ENCODE results near the gene RNF207. TPM values are rescaled to one million over a fixed set of nuclear protein-coding genes. Genes with fewer than 3 reads are reported as not detected.

RNF207 gene
- total RNA-seq, 2 experiments from 2014 or later, result 3.8 to 4.0 TPM

DNA sequence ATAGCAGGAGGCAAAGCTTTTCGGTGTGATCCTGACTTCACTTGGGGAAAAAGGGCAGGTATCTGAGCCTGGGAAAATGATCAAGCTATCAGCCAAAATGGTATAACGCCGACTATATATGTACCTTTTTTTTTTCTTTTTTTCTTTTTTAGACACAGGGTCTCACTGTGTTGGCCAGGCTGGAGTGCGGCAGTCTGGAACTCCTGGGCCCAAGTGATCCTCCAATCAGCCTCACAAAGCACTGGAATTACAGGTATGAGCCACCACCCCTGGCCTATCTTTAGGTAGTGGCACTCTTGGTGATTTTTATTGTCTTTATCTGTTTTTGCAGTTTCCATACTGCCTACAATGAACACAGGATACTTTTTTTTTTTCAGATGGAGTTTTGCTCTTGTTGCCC, 31.2 kb downstream of the RNF207 start:
- POLR2A ChIA-PET, result interaction anchor here (0.6 to 0.8 kb wide), 3 partner anchors 38 to 122 kb away, joined by 3 read pairs; no protein-coding TSS in a partner anchor
- no peak overlapping the region for H3K27ac Mint-ChIP-seq

GRCh38 chr1:6239213-6239752, 33.4 kb downstream of the RNF207 start:
- peaks cover 16% of the 10 kb centered on the region for H3K4me1 Mint-ChIP-seq
- DNase-seq (no peak), ATAC-seq (ENCODE audit: low read depth) (no peak)
- no peak overlapping the region for H3K27ac Mint-ChIP-seq
- H3K36me3 Mint-ChIP-seq, result no peaks in the 10 kb centered on the region
- POLR2A ChIA-PET, result no interaction called here
- no peak overlapping the region for H3K4me3 Mint-ChIP-seq
- H3K9me3 Mint-ChIP-seq, result no peaks in the 10 kb centered on the region
- H3K27me3 Mint-ChIP-seq, result peaks cover 54% of the 10 kb centered on the region

More for the DNA sequence above, 31.2 kb downstream of the RNF207 start:
- Mint-ChIP-seq H3K4me3 (peak overlapping the region; percentile 25), H3K27me3 (peaks cover 38% of the 10 kb centered on the region), H3K36me3 (peaks cover 6% of the 10 kb centered on the region), H3K4me1 (peaks cover 23% of the 10 kb centered on the region), H3K9me3 (no peaks in the 10 kb centered on the region)
- no peak for ATAC-seq (ENCODE audit: low read depth)
- no peak for DNase-seq

DNA sequence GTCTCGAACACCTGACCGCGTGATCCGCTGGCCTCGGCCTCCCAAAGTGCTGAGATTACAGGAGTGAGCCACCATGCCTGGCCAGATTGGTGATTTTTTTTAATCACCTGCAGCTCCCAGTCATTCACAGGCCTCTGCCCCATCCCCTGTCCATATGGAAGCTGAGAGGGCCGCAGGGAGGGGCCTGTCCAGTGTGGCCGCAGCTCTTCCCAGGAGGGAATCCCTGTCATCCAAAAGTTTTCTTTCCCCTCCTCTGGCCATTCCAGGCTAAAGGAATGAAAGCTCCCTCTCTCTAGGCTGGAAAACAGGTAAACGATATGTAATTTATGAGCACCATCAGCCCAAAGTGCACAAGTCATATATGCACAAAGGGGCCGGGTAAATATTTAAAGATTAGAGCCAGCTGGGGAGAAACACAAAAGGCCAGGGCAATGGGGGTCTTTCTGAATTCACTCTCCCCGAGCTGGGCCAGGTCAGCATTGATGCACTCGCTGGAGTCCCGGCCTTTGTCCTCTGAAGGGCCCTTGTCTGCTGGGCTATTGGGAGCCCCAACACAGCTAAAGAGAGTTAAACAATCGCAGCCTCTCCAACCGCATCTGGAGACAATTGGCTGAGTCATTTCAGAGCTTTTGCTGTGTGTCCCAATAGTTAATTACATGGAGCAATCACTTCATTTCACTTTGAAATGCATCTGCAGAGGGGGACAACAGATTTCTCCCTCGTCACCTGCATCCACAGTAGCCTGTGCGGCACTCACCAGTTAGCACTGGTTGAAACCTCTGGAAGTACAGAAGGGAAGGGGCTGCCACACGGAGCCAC, 34.2 kb downstream of the RNF207 start:
- Mint-ChIP-seq H3K9me3 (no peaks in the 10 kb centered on the region), H3K27me3 (peaks cover 60% of the 10 kb centered on the region), H3K27ac (no peak overlapping the region), H3K36me3 (no peaks in the 10 kb centered on the region), H3K4me3 (no peak overlapping the region), H3K4me1 (peaks cover 15% of the 10 kb centered on the region)
- POLR2A ChIA-PET, result no interaction called here
- DNase-seq, result no peak
- ATAC-seq (ENCODE audit: low read depth), result no peak

- ATAC-seq (ENCODE audit: low read depth), result no peak
- DNase-seq, result no peak
- peak overlapping the region; percentile 29 for H3K4me3 Mint-ChIP-seq
- POLR2A ChIA-PET, result no interaction called here
- H3K27ac Mint-ChIP-seq, result no peak overlapping the region
- H3K9me3 Mint-ChIP-seq, result no peaks in the 10 kb centered on the region
- H3K4me1 Mint-ChIP-seq, result peaks cover 13% of the 10 kb centered on the region
- peaks cover 64% of the 10 kb centered on the region for H3K27me3 Mint-ChIP-seq
- H3K36me3 Mint-ChIP-seq, result no peaks in the 10 kb centered on the region
Observed at GRCh38 chr1:6241107-6241886, 35.4 kb downstream of the RNF207 start.

GRCh38 chr1:6241887-6242740, 36.2 kb downstream of the RNF207 start:
- Mint-ChIP-seq H3K4me3 (no peak overlapping the region), H3K36me3 (no peaks in the 10 kb centered on the region), H3K4me1 (peaks cover 16% of the 10 kb centered on the region), H3K27me3 (peaks cover 71% of the 10 kb centered on the region), H3K27ac (no peak overlapping the region), H3K9me3 (no peaks in the 10 kb centered on the region)
- no peak for ATAC-seq (ENCODE audit: low read depth)
- DNase-seq, result no peak
- POLR2A ChIA-PET, result no interaction called here

DNA sequence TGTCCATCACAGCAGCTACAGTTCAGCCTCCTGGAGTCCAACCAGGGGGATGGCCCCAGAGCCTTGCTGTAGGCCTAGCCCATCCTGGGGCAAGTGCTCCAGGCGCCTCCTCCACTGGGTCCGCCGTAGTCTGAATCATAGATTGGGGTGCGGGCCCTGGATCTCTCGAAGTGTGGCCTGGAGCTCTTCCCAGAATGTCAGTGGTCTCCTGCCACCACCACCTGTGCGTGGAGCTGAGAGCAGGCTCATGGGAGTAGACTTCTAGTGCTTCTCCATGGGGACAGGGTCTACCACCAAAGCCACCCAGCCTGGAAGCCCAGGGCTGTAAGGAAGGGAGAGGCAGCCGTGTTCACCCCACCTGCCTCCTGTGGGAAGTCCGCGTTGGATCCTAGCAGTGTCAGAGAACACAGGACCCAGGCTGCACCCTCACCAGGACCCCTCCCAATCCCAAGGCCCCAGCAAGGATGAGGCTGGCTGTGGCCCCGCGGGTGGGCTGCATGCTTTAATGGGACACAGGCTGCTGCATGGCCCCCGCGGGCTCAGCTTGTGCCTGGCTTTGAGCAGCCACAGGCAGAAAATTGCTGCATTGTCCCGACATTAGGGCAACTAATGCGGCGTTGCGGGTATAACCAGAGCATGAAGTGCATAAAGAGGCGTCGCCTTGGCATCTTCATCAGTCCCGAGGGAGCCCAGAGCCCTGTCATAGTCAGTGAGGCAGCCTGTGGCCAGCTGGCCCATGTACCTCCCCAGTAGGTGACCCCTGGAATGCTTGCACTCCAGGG, 37.3 kb downstream of the RNF207 start:
- ATAC-seq (ENCODE audit: low read depth) (no peak), DNase-seq (no peak)
- Mint-ChIP-seq H3K27me3 (peaks cover 78% of the 10 kb centered on the region), H3K4me1 (peaks cover 16% of the 10 kb centered on the region), H3K36me3 (no peaks in the 10 kb centered on the region), H3K9me3 (no peaks in the 10 kb centered on the region), H3K27ac (no peak overlapping the region), H3K4me3 (no peak overlapping the region)
- POLR2A ChIA-PET, result no interaction called here

GRCh38 chr1:6243993-6244392, 38.1 kb downstream of the RNF207 start, which contains the start of gene HES3:
TSS of gene HES3 (plus strand) at chr1:6244179. CDS start at chr1:6244366, 187 bp downstream.
- Mint-ChIP-seq H3K4me1 (peaks cover 13% of the 10 kb centered on the region), H3K27me3 (peaks cover 77% of the 10 kb centered on the region), H3K36me3 (no peaks in the 10 kb centered on the region), H3K9me3 (no peaks in the 10 kb centered on the region), H3K4me3 (no peak within 1 kb of the TSS), H3K27ac (no peak within 1 kb of the TSS)
- DNase-seq (no peak), ATAC-seq (ENCODE audit: low read depth) (no peak)
- POLR2A ChIA-PET, result no interaction called here

DNA sequence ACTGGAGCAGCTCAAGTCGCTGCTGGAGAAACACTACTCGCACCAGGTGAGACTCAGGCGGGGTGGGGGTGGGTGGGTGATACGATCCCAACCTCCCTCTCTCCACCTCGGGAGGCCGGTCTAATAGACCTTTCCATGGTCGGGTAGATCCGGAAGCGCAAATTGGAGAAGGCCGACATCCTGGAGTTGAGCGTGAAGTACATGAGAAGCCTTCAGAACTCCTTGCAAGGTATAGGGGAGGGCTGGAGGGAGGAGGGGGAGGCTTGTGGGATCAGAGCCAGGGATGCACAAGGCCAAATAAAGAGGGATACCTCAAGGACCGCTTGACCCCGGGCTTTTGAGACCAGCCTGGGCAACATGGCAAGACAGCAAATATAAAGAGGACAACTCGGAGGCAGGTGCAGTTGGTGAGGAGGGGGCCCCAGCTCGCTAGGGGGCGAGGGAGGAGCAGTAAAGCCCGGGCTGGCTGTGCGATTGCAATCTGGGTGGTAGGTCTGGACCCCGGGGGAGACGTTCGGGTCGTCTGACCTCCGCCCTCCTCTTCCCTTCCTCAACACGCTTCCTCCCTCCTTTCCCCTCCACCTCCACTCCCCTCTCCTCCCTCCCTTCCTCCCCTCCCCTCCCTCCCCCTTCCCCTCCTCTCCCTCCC, 38.6 kb downstream of the RNF207 start:
- ATAC-seq (ENCODE audit: low read depth) (no peak), DNase-seq (peak; percentile 26)
- H3K9me3 Mint-ChIP-seq, result no peaks in the 10 kb centered on the region
- peaks cover 72% of the 10 kb centered on the region for H3K27me3 Mint-ChIP-seq
- no peak overlapping the region for H3K27ac Mint-ChIP-seq
- POLR2A ChIA-PET, result interaction anchor here (2.5 kb wide), 1 partner anchor 9 kb away, joined by 7 read pairs; the partner anchor contains the start of gene ICMT
- peaks cover 10% of the 10 kb centered on the region for H3K4me1 Mint-ChIP-seq
- no peaks in the 10 kb centered on the region for H3K36me3 Mint-ChIP-seq
- H3K4me3 Mint-ChIP-seq, result no peak overlapping the region

GRCh38 chr1:6245086-6245868, 39.4 kb downstream of the RNF207 start:
- DNase-seq (peak; percentile 94), ATAC-seq (ENCODE audit: low read depth) (peak; percentile 82)
- Mint-ChIP-seq H3K27me3 (peaks cover 68% of the 10 kb centered on the region), H3K4me1 (peaks cover 10% of the 10 kb centered on the region), H3K4me3 (no peak overlapping the region), H3K36me3 (no peaks in the 10 kb centered on the region), H3K9me3 (no peaks in the 10 kb centered on the region), H3K27ac (no peak overlapping the region)
- POLR2A ChIA-PET, result interaction anchor here (0.9 to 2.5 kb wide), 2 partner anchors 9 to 103 kb away, joined by 3 to 7 read pairs; partner anchors contain the start of gene ICMT

GRCh38 chr1:6245869-6246496, 40.1 kb downstream of the RNF207 start:
- Mint-ChIP-seq H3K27me3 (peaks cover 68% of the 10 kb centered on the region), H3K4me1 (peaks cover 10% of the 10 kb centered on the region), H3K4me3 (peak overlapping the region; percentile 10), H3K27ac (no peak overlapping the region), H3K9me3 (no peaks in the 10 kb centered on the region), H3K36me3 (no peaks in the 10 kb centered on the region)
- POLR2A ChIA-PET, result interaction anchor here (0.9 to 2.5 kb wide), 2 partner anchors 10 to 102 kb away, joined by 3 to 7 read pairs; partner anchors contain the start of gene ICMT
- DNase-seq, result peak; percentile 77
- ATAC-seq (ENCODE audit: low read depth), result peak; percentile 16

Measured in activated naive CD8-positive, alpha-beta T cell treated with anti-CD3 and anti-CD28 coated beads, Interleukin-2, amount 10 ng/mL, durations not matched to agents 7 days and 5 days (primary cell).